Medulla oblongata (tissue), 1 donor: ENCODE data around the gene ZNHIT2.
"Not testable (repeated sequence)": the region's sequence is repeated elsewhere in the genome, so short reads cannot be mapped to it uniquely, and the experiment has no call there.

Experiments
- DNase-seq: peaks from one replicate; pipeline ENCODE4 v3.0.0-alpha.2; 2015; ENCODE audit errors: extremely low spot score

Gene ZNHIT2

DNA sequence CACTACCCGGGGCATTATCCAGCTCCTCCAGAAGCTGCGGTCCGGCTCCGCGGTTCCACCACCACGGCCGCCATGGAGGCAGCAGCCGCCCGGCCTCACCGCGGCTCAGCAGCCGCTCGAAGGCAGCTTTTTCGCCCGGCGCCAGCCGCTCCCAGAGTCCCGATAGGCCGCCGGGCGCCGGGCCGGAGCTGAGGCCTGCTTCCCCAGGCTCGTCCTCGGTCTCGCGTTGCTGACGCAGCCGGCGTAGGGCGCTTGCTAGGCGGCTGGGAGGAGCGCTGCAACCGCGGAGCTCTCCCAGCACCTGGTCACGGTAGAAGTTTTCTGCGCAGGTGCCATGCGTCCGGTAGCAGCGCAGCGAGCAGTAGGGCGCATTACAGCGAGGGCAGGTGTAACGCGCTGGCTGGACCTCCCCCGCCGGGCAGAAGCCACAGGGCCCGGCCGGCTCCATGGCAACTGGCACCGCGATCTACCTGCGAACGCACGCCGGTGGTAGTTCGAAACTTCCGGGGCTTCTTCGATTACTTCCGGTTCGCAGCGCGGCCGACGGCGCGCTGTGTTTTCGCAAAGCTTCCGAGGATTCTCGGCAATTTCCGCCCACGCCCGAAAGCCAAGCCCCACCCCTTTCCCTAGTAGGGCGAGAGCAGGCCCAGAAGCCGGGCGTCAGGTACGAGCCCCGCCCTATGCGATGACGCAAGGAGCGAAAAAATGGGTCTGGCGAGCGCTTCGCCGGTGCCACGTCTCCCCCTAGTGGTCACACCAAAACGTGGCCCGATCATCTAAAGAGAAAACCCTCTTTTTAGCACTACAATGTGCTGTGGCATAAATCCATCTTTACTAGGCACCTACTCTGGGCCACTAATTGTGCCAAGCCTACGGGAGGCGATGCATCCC is at the start of gene ZNHIT2:
TSS of gene ZNHIT2 (minus strand) at position 496 of the 891 bp plus-strand sequence. CDS start at position 448, 48 bp downstream.
- DNase-seq, result peak; percentile 99

DNA sequence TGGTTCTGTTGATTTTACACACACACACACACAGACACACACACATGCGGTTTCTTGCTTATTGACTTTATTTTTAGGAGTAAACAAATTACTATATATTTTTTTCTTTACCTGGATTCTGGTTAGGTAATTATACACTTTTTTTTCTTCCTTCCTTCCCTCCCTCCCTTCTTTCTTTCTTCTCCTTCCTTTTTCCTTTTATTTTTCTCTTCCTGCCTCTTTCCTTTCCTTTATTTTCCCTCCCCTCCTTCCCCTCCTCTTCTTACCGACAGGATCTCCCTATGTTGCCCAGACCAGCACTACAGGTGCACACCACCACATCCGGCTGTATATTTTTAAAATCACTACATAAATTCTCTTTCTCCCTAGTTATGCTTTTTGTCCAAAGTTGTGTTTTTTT is 49.4 kb upstream of the ZNHIT2 start:
- DNase-seq, result no peak

DNA sequence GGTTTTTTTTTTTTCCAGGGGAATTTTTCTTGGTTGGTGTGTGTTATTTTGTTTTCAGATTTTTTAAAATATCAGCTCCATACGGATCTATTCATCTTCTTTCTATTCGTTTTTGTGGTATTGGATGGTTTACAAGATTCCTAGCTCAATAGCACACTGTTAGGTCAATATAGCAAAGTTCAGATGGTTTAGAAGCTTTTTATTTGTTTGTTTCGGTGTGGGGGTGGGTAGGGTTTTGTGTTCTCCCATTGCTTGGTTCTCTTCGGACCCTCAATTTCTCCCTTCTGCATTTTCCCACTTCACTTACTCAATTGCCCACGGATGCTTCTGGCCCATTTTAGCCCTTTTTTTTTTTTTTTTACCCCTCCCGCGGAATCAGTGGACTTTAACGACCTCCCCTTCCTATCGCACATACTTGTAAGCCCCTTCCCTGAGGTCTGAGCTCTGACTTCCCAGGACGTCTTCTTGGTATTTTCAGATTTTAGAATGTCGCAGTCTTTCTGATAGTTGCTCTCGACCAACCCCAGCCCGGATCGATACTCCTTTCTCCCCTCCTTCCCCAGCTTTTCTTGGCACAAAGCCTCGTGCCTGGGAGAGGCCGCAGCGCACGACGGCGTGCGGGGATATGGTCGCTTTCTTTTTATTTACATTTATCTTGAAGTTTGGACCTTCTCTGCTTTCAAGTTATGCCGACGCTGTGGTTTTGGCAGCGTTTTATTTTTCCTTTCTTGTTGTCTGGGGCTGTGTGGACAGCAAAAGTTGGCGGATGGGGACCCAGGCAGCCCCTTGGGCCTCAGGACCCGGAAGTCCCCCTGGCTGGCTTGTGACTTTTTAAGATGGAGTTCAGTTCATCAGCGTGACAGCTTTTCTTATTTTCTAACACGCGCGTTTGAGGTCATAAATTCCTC is 48.2 kb upstream of the ZNHIT2 start:
- no peak for DNase-seq

DNA sequence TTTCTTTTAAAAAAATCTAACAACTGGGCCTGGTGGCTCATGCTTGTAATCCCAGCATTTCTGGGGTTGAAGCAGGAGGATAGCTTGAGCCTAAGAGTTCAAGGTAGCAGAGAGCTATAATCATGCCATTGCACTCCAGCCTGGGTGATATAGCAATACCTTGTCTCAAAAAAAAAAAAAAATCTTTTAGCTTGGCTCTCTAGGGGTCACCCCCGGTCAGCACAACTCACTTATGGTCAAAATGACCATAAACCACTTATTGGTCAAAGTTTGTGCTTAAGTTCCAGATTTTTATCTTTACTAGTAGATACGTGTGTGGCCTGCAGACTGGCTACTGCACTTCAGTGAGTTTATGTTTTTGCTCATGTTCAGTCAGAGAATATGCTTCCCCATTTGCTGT is 46.2 kb upstream of the ZNHIT2 start:
- DNase-seq, result no peak

DNA sequence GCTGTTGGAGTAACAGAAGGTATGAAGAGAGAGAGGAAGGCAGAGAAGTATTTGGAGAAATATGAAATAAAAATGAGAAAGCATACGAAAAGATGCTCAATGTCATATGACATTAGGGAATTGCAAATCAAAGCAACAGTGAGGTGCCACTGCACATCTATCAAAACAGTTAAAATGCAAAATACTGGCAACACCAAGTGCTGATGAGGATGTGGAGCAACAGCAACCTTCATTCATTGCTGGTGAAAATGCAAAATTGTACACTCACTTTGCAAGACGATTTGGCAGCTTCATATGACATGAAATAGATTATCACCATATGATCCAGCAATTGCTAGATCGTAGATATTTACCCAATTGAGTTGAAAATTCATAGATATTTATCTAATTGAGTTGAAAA is 43.1 kb upstream of the ZNHIT2 start:
- DNase-seq, result no peak

DNA sequence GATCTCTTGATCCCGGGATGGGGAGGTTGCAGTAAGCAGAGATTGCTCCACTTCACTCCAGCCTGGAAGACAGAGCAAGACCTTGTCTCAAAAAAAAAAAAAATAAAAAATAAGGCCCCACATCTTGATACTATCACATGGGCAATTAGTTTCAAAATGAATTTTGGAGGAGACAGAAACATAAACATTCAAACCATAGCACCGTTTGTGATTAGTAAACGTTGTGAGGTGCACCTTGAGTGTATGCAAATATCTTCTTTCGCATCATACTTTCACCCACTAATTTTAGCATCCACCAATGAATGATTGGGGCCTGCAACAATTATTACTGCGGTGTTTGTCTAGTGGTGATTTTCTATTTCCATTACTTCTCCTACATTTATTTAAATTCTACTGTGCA is 41.5 kb upstream of the ZNHIT2 start:
- DNase-seq, result no peak

DNA sequence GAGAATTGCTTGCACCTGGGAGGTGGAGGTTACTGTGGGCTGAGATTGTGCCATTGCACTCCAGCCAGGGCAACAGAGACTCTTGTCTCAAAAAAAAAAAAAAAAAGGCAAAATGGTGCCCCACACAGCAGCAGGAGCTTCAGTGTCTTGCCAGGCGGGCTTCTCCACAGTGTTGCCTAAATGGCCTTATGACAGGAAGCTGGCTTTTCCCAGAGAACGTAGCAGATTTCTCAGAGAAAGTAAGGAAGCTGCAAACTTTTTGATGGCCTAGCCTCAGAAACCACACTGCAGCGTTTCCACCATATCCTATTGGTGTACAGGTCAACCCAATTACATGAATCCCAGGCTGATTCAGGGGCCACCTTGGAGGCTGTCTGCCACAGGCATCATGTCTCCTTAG is 39.8 kb upstream of the ZNHIT2 start:
- no peak for DNase-seq

DNA sequence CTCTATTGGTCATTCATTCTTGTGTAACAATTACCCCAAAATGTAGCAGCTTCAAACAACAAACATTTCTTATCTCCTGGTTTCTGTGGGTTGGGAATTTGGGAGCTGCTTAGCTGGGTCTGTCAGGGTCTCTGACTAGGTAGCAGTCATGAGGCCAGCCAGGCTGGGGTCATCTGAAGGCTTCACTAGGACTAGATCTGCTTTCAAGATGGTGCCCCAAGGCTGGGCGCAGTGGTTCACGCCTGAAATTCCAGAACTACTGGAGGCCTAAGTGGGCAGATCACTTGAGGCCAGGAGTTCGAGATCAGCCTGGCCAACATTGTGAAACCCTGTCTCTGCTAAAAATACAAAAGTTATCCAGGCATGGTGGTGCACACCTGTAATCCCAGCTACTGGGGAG is 39.4 kb upstream of the ZNHIT2 start:
- DNase-seq, result no peak

DNA sequence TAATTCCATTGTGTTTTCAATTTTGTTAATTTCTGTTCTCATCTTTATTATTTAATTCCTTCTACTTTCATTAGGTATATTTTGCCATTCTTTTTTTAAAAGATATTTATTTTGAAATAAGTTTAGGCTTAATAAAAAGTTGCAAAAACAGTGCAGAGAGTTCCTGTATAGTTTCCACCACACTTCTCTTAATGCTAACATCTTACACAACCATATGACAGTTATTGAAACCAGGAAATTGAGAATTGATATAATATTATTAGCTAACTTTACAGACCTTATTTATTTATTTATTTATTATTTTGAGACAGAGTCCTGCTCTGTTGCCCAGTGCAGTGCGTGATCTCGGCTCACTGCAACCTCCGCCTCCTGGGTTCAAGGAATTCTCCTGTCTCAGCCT is 38.8 kb upstream of the ZNHIT2 start:
- DNase-seq, result no peak

DNA sequence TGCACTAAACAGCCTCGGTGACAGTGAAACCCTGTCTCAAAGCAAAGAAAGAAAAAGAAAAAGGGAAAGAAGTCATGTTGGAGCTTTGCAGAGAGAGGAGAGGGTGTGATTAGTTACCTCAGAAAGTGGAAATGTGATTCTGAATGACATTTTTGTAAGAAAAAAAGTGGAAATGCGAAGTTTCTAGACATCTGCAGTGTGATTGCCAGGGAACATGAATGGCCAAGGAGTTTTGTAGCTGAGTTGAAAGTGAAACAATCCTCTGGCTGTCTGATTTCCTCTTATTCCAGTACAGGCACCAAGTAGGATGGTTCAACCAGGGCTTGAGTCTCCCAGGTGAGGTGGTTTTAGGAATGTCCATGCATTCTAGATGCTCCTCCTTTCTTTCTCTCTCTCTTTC is 34.6 kb upstream of the ZNHIT2 start:
- DNase-seq, result peak; percentile 50

DNA sequence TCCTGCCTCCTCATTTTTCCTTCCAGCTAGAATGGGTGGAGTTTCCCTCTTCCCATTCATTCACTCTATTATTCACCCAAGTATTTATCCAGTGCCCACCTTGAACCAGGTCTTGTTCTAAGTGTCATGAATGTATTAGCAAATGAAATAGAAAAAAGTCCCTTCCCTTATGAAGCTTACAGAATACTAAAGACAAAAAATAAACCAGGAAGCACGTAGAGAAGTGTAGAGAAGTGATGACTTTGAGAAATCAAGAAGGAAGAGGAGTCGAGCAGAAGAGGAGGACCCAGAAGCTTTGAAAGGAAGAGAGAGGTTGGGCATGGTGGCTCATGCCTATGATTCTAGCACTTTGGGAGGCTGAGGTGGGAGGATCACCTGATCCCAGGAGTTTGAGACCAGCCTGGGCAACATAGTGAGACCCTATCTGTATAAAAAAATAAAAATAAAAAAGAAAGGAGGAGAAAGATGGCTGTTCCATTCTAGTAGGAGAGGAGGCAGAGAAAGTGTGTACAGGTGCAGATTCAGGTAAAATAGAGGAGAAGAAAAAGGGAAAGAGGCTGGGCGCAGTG is 33.9 kb upstream of the ZNHIT2 start:
- no peak for DNase-seq

DNA sequence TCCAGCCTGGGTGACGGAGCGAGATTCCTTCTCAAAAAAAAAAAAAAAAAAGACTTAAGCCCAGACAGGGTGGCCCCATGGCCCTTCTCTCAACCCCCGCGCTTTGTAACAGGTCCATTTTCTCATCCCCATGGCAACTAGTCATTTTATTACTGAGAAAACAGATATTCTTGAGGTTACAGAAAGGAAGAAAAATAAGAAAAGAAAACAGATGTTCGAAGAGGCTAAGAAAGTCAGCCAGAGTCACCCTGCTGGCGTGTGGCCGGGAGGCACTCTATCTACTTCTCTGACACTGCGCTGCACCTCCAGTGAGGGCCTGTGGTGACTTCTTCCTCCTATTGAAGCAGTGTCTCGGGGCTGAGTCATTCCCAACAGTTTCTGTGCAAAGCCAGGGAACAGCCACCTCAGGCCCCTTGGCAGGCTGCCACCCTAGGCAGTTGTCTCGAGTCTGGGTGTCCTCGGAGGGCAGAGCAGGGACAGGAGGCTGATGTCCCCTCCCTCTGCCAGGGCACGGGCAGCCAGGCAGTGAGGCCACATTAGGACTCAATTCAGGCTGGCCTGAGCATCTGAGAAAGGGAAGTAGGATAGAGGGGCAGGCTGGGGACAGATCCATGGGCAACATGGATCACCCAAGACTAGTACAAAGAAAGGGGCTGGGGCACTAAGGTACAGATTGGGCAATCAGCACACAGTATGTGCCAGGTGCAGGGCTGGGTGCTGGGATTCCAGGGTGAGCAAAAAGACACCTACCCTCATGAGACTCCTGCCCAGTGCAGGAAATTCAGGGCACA is 33.2 kb upstream of the ZNHIT2 start:
- peak; percentile 91 for DNase-seq

DNA sequence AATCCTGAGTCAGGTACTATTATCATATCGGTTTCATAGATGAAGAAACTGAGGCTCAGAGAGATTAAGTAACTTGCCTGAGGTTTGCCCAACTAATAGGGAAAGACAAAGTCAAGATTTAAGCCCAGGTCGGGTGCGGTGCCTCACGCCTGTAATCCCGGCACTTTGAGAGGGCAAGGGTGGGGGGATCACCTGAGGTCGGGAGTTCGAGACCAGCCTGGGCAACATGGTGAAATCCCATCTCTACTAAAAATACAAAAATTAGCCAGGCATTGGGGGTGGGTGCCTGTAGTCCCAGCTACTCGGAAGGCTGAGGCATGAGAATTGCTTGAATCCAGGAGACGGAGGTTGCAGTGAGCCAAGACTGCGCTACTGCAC is 32.6 kb upstream of the ZNHIT2 start:
- not testable (repeated sequence) for DNase-seq

DNA sequence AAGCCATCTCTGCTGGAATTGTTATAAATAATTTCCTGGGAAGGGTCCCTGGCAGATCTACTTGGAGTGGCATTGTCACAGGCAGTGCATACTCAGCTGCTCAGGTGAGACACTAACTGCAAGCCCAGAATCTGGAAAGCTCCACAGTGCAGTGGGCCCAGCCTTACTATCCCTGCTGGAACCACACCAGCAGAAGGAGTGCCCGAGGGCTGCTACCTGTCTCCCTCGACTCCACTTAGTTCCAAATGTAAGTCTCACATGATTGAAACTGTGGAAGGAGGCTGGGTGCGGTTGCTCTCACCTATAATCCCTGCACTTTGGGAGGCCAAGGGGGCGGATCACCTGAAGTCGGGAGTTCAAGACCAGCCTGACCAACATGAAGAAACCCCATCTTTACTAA is 31.2 kb upstream of the ZNHIT2 start:
- DNase-seq, result no peak

DNA sequence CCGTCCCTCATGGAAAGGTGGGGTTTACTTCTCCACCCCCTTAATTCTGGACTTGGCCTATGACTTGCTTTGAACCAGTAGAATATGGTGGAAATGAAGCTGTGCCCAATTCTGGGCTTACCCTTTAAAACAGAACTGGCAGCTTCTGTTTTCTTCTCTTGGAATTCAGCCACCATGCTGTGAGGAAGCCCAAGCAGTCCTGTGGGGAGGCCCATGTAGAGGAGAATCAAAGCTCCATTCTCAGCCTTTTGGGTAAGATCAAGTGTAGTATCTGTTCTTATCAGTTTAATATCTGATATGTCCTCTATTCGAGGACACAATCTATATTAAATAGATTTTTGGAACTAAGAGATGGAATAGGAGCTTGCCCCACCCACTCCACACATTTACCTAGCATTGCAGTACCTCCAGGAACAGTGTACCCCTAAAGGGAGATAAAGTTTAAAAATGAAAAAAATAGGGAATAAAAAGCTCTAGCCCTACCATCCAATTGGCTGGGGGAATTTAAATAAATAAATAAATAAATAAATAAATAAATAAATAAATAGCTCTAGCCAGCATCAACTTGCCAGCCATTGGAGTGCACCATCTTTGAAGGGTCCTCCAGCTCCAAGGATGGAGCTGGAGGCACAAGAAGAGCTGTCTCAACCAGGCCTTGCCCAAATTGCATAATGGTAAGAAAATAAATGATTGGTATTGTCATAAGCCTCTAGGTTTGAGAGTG is 30.0 kb upstream of the ZNHIT2 start:
- no peak for DNase-seq

DNA sequence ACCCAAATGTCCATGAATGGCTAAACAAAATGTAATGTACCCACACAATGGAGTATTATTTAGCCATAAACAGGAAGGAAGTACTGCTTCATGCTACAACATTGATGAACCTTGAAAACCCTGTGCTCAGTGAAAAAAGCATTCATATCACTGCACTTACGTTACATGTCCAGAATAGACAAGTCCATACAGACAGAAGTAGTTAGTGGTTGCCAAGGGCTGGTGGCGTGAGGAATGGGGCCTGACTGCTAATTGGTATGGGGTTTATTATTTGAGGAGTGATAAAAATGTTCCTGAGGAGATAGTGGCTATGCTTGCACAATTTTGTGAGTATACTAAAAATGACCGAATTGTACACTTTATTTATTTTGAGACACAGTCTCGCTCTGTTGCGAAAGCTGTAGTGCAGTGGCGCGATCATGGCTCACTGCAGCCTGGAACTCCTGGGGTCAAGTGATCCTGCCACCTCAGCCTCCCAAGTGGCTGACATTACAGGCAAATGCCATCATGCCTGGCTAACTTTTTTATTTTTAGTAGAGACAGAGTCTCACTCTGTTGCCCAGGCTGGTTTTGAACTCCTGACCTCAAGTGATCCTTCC is 24.5 kb upstream of the ZNHIT2 start:
- DNase-seq, result no peak

DNA sequence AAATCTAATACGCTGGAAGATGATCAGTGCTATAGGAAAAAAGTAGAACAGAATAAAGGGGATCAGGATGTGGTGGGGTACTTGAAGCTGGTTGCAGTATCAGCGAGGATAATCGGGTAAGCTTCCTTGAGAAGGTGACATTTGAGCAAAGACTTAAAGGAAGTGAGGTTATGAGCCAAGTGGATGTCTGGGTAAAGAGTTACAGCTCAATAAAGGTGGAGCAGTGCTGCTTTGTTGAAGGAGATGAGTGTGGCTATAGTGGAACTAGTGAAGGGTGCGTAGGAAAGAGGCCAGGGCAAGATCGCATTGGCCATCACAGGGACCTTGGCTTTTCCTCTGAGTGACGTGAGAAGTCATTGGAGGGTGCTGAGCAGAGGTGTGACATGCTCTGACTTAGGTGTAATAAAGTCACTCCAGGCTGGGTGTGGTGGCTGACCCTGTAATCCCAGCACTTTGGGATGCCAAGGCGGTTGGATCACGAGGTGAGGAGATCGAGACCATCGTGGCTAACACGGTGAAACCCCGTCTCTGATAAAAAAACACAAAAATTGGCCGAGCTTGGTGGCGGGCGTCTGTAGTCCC is 19.1 kb upstream of the ZNHIT2 start:
- DNase-seq, result no peak

DNA sequence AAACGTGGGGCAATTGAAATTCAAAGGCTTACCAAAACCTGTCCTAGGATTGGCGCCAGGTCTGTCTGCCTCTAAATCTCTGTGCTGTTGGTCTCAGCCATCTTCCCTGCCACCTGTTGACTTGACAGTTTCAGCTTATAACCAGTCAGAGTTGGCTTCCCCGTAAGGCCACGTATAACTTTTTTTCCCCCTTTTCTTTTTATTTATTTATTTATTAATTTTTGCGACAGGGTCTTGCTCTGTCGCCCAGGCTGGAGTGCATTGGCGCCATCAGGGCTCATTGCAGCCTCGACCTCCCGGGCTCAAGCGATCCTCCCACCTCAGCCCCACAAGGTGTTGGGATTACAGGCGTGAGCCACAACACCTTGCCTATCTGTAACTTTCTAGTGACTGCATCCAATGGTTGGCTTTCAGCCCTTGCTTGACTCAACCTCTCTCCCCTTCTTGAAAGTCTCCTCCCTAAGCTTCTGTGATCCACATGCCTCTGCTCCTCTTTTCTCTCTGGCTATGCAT is 18.2 kb upstream of the ZNHIT2 start:
- no peak for DNase-seq

DNA sequence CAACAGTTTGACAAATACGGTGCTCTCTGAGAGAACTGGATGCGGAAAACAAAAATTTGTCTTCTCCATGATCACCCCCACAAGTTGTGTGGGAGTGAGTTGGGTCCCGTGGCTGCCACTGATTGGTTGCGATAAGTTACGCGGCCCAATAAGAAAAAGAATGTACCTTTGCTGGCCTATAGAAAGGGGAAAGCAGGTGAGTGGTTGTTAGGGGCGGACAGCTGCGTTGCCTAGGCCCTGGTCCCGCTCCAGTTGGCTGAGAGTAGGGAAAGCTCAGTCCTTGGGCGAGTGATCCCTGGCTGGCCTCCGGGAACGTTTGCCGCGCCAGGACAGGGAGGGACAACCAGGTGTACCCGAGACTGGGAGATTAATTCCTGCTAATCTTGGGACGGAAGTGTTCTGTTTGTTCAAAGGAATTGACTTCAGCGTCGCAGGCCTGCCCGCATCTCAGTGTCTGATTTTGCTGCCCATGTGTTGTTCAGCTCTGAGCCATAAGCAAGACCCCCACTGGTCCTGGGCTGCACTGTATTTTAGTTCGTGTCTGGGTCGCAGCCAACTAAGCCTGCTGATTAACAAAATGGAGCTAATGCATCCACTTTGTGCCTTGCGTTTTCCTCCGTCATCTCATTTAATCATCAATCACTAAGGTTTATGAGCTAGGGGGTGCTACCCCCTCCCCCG is 17.6 kb upstream of the ZNHIT2 start:
- DNase-seq, result peak; percentile 94
